RWPE1 (cell line): ENCODE measurements around the gene ADORA1.

Experiments used
- CTCF ChIA-PET: fragments of 350-600 bp; sonication (Branson Sonifier 250); formaldehyde crosslinking; extraction: SDS; loops from one replicate; lab custom pipeline; 2021; lab: Yijun Ruan, JAX
- POLR2A ChIA-PET: fragments of 400-600 bp; formaldehyde crosslinking; extraction: SDS; loops from one replicate; lab custom pipeline; 2020; ENCODE audit warnings: antibody characterized with exemption; ENCODE audit not compliant: low non-redundant PET; lab: Yijun Ruan, JAX
- DNase-seq: peaks from one replicate; pipeline ENCODE4 v3.0.0; 2012; ENCODE audit warnings: low spot score
- H3K27ac ChIP-seq: fragments of 450-650 bp; 2 replicates; pipeline ENCODE4 v1.5.1; 2017
- CTCF ChIP-seq: fragments of 450-650 bp; conservative IDR thresholded peaks from 2 replicates; pipeline ENCODE4 v1.5.1; 2017; ENCODE audit warnings: low read depth, mild to moderate bottlenecking

ADORA1 gene

DNA sequence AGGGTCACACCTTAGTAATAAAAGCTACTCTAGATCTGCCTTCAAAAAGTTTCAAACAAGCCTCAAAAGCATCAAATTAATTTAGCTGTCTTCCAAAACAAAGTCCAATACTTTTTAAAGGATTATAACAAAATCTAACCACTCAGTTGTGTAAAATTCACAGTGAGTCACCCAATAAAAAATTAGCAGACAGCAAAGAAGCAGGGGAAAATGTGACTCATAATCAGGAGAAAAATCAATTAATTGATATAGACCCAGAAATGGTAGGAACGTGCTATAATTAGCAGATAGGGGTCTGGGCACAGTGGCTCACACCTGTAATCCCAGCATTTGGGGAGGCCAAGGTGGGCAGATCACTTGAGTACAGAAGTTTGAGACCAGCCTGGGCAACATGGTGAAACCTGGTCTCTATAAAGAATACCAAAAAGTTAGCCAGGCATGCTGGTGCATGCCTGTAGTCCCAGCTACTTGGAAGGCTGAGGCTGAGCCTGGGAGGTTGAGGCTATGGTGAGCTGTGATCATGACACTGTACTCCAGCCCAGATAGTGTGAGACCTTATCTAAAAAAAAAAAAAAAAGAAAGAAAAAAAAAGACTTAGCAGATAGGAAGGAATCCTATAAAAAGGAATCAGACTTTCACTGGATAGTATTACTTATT lies 33.6 kb upstream of the ADORA1 start:
- DNase-seq: peak; percentile 77
- H3K27ac ChIP-seq: peak overlapping the region; percentile 84
- no peak for TF ChIP-seq CTCF
- CTCF ChIA-PET: interaction anchor here (0.7 to 1.0 kb wide), 3 partner anchors 54 to 123 kb away, joined by 3 to 8 read pairs (median 3); no protein-coding TSS in a partner anchor
- POLR2A ChIA-PET: interaction anchor here (0.7 kb wide), 1 partner anchor 59 kb away, joined by 5 read pairs; no protein-coding TSS in a partner anchor

- no peak for TF ChIP-seq CTCF
- no peak for DNase-seq
- ChIA-PET CTCF (interaction anchor here (1.0 kb wide), 1 partner anchor 121 kb away, joined by 8 read pairs; no protein-coding TSS in a partner anchor), POLR2A (no interaction called here)
- H3K27ac ChIP-seq: no peak overlapping the region
These were observed 32.4 kb upstream of the ADORA1 start for GRCh38 chr1:203095061-203095690.

GRCh38 chr1:203096566-203096965 lies 31.0 kb upstream of the ADORA1 start:
- DNase-seq: no peak
- no peak for TF ChIP-seq CTCF
- ChIA-PET POLR2A (no interaction called here), CTCF (interaction anchor here (1.0 to 1.5 kb wide), 2 partner anchors 16 to 120 kb away, joined by 3 to 4 read pairs; no protein-coding TSS in a partner anchor)
- no peak overlapping the region for H3K27ac ChIP-seq

DNA sequence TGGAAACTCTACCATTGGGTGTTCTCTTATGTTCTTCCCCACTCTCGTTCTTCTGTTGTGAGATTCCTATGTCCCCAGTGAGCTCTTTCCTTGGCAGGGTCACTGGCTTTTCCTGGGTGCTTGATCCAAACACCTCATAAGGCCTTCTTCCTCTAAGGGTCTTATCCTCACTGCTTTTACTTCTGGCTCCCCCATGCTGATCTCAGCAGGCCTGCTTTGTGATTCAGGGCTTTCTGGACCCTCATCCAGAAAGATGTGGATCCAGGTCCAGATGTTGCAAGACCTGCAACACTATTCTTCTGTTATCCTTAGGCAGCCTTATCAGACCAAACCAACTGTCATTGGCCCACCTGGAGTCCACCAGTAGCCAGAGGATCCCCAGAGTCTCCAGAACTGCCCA lies 30.5 kb upstream of the ADORA1 start:
- ChIA-PET POLR2A (no interaction called here), CTCF (interaction anchor here (1.0 to 1.5 kb wide), 2 partner anchors 16 to 119 kb away, joined by 3 to 4 read pairs; no protein-coding TSS in a partner anchor)
- TF ChIP-seq CTCF: no peak
- H3K27ac ChIP-seq: no peak overlapping the region
- DNase-seq: no peak

GRCh38 chr1:203098445-203098844 lies 29.1 kb upstream of the ADORA1 start:
- TF ChIP-seq CTCF: no peak
- H3K27ac ChIP-seq: no peak overlapping the region
- CTCF ChIA-PET: interaction anchor here (0.6 to 0.8 kb wide), 3 partner anchors 9 to 16 kb away, joined by 3 read pairs; no protein-coding TSS in a partner anchor
- DNase-seq: no peak
- POLR2A ChIA-PET: no interaction called here

DNA sequence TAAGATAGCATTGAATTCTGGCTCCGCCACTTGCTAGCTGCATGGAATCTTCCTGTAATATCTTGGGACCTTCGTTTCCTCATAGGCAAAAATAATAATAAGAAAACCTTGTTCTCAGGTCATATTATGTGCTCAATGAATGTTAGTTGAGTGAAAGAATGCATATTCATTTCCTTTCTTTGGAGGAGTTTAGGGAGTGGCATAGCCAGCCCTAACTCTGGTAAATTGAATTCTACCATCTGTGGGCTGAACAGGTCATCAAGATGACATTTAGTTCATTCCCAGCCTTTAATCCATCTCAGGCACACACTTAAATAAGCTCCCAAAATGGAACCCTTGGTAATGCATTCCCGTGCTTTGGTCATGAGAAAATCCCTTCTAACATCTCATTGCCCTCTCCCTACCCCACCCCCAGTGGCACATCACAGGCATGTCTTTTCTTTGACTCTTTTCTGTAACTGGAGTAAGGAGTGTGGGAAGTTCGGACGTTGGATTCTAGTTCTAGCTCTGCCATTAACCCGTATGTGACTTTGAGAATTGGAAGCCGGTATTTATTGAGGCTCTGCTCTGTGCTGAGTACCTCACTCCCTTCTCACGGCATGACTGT lies 28.5 kb upstream of the ADORA1 start:
- CTCF ChIA-PET: interaction anchor here (0.6 to 1.6 kb wide), 4 partner anchors 9 to 17 kb away, joined by 3 to 6 read pairs (median 3); no protein-coding TSS in a partner anchor
- POLR2A ChIA-PET: no interaction called here
- DNase-seq: no peak
- no peak for TF ChIP-seq CTCF
- H3K27ac ChIP-seq: no peak overlapping the region
